Cerebellar cortex (tissue), 1 donor: ENCODE measurements around the gene SLAMF6.
"Not testable (repeated sequence)": the region's sequence is repeated elsewhere in the genome, so short reads cannot be mapped to it uniquely, and the experiment has no call there.

Source experiments
- DNase-seq: peaks from one replicate; pipeline ENCODE4 v3.0.0-alpha.2; 2015; ENCODE audit warnings: low spot score

SLAMF6 gene

DNA sequence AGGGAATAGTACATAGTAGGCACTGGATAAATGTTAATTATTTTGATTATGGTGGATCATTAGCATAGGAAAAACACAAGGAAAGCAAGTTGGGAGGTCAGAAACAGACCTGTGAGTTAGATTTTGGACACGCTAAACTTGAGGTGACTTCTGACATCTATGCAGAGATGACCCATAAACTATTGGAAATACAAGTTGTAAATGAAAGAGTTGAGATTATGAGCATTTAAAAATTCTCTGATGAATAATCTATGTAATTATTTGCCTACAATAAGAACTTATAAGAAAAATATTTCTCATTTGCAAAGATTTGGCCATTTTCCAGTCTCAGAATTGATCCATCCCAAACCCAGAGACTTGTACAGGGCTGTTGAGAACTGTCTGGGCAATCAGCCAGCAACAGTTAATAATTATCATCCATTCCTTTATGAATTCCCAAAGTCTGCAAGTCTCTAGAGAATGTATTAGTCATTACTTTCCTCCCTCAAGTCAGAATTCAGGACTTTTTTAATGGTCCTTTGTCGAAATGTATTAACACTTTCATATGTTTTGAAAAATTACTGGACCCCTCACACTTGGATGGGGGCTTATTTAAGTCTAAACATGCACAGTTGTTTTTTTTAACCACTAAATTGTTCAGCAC, 19.4 kb upstream of the SLAMF6 start:
- DNase-seq: no peak

DNA sequence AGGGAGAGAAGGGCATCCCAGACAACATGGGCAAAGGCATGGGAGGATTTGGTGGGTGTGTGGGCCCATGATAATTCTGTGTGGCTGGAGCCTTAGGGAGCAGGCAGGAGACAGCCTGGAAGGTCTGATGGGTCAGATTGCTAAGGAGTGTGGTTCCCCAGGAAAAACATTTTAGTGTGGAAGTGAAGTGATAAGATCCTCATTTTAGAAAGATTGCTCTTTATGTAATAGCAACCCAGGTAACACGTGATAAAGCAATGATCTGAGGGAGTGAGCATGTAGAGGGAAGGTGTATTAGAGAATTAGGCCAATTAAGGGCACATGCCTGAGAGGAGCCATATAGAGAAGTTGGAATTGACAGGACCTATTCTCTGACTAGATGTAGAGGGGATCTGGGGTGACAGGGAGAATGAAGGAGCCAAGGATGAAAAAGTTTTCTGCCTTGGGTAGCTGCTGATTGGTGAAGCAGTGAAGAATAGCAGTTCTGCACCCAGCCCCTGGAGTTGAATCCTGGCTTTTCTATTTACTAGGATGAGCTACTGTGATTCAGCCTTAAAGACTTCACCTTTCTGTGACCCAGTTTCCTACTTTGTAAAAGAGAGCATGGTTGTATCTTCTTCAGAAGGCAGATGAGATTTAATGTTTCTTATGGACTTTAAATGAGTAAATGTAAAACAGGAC, 18.7 kb upstream of the SLAMF6 start:
- DNase-seq: no peak

DNA sequence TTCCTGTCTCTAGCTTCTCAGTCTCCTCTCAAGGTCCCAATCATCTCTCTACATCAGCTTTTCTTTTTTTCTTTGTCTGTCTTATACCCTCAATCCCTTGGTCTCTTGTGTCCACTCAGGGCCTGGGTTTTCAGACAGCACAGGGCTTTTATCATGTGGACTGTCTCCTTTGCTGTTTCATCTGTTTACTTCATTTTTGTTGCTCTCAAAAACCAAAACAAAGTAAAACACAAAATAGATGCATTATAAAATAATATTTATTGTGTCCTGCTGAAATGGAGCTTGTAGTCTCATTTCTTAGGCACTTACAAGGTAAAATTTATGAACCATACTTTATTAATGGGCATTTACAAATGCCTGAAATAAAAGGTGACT, 17.8 kb upstream of the SLAMF6 start:
- no peak for DNase-seq

DNA sequence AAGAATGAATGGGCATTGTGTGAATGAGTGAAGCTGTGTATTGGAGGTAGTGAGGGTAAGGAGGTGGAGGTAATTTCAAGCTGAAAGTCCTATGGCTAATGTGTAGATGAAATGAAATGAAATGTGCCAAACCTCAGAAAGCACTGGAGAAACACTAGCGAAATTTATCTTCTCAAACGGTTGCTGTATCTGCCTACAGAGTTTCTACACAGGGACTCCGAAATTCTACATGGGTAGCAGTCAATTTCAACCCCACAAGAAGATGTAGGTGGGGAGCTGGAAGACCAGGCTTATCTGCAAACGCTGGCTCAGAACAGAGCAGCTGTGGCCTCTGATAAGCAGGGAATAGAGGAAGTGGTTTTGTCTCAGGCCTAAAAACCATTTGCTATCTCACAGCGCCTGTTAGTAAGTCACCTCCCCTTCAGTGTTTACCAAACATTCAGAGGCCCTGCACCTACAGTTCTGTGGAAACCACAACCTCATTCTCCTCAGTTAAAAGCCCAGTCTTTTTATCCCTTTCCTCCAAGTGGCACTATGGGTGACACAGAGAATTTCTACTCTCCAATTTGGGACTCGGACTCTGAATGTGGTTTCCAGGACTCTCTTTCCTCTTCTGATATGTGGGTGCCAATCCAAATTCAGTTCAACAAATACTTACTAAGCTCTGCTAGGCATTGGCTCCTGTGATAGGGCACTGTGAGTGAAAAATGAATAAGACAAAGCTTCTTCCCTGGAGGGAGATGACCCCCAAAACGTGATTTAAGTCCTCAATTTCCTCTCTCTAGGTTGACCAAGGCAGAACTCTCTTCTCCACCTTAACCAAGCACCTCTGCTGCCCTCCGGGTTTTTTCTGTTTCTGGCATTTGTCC, 17.2 kb upstream of the SLAMF6 start:
- DNase-seq: no peak

DNA sequence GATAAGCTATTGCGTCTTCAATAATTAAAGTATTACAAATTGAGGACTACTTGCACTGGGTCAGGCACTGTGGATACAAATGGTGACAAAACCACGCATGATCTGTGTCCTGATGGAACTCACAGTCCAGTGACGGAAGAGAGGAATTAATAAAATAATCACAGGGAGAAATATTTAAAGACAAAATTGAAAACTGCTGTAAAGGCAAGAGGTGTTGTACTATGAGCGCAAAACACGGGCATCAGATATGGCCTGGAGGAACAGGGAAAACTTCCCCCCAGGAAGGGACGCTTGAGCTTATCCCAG, 16.6 kb upstream of the SLAMF6 start:
- DNase-seq: no peak

DNA sequence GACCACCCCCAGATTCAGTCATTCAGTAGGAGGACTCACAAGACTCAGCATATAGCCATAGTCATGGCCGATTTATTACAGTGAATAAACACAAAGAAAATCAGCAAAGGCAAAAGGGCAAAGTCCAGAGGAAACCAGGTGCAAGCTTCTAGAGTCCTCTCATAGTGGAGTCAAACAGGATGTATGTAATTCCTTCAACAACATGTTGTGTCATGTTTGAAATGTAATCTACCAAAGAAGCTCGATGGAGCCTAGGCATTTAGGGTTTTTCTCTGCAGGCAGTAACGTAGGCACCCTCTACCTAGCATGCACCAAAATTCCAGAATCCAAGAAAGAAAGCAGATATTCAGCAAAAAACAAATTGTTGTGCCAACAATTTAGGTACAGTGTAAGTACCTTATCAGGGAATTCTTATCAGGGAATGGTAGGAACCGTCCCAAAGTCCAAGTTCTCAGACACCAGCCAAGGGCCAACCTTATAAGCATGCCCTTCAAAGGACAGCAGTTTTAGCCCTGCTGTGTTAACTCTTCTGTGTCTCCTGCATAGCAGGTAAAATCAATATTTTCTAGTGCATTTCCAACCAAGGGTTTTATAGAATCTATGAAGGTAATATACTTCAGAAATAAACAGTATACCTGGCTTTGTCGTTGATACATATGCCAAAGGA, 16.1 kb upstream of the SLAMF6 start:
- no peak for DNase-seq

DNA sequence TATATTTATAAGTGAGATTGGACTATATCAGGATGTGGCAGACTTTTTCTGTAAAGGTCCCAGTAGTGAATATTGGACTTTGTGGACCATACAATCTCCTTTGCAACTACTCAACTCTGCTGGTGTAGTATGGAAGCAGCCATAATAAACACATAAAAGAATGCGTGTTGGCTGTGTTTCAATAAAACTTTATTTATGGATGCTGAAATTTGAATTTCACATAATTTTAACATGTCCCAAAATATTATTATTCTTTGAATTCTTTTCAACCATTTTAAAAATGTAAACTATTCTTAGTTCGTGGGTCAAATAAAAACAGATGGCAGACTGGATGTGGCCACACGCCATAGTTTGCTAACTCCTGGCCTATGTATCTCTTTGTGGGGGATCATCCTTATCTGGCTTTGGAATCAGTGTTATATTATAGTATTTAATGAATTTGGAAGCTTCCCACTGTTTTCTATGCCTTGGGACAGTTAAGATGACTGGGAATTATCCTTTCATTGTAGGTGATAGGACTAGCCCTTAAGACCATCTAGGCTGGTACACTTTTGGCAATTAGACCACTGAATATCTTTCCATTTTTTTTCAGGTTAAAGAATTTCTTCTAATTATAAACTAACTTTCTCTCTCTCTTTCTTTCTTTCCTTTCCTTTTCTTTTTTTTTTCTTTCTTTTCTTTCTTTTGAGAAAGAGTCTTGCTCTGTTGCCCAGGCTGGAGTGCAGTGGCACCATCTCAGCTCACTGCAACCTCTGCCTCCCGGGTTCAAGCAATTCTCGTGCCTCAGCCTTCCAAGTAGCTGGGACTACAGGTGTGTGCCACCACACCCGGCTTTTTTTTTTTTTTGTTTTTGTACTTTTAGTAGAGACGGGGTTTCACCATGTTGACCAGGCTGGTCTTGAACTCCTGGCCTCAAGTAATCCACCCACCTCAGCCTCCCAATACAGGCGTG, 14.9 kb upstream of the SLAMF6 start:
- no peak for DNase-seq

- DNase-seq: no peak
These were observed 12.0 kb upstream of the SLAMF6 start for GRCh38 chr1:160534823-160535605.

DNA sequence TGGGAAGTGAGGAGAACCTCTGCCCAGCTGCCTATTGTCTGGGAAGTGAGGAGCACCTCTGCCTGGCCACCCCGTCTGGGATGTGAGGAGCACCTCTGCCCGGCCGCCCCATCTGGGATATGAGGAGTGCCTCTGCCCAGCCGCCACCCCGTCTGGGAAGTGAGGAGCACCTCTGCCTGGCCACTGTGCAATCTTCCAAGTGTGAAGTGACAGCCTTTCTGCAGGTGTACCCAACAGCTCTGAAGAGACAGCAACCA, 9.4 kb upstream of the SLAMF6 start:
- not testable (repeated sequence) for DNase-seq

- not testable (repeated sequence) for DNase-seq
These were observed 8.9 kb upstream of the SLAMF6 start for GRCh38 chr1:160531809-160532556.

DNA sequence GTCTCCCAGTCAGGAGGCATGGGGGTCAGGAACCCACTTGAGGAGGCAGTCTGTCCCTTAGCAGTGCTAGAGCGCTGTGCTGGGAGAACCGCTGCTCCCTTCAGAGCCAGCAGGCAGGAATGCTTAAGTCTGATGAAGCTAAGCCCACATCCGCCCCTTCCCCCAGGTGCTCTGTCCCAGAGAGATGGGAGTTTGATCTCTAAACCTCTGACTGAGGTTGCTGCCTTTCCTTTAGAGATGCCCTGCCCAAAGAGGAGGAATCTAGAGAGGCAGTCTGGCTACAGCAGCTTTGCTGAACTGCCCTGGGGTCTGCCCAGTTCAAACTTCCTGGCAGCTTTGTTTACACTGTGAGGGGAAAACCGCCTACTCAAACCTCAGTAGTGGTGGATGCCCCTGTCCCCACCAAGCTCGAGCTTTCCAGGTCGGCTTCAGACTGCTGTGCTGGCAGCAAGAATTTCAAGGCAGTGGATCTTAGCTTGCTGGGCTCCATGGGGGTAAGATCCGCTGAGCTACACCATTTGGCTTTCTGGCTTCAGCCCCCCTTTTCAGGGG, 6.4 kb upstream of the SLAMF6 start:
- not testable (repeated sequence) for DNase-seq

GRCh38 chr1:160523789-160524188, 734 bp upstream of the SLAMF6 start:
- not testable (repeated sequence) for DNase-seq

GRCh38 chr1:160522136-160522535, 919 bp downstream of the SLAMF6 start:
- DNase-seq: no peak

DNA sequence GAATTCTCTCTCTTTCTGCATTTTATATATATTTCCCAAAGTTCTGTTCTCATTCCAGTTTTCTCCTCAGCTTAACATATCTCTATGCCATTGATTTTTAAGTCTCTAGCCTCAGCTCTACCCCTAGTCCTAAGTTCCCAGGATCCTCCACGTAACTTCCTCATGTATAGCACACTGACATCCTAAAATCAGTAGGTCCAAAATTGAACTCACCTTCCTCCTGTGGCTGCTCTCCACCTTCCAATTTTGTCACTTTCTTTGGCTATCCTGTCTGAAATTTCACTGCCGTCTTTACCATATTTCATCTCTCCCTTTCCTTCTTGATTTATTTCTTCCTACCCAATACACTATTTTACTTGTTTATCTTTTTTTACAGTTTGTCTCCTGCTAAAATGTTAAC, 1.5 kb downstream of the SLAMF6 start:
- no peak for DNase-seq

- DNase-seq: no peak
These were observed 2.1 kb downstream of the SLAMF6 start for GRCh38 chr1:160520999-160521398.

GRCh38 chr1:160520582-160520981, 2.5 kb downstream of the SLAMF6 start:
- DNase-seq: no peak

DNA sequence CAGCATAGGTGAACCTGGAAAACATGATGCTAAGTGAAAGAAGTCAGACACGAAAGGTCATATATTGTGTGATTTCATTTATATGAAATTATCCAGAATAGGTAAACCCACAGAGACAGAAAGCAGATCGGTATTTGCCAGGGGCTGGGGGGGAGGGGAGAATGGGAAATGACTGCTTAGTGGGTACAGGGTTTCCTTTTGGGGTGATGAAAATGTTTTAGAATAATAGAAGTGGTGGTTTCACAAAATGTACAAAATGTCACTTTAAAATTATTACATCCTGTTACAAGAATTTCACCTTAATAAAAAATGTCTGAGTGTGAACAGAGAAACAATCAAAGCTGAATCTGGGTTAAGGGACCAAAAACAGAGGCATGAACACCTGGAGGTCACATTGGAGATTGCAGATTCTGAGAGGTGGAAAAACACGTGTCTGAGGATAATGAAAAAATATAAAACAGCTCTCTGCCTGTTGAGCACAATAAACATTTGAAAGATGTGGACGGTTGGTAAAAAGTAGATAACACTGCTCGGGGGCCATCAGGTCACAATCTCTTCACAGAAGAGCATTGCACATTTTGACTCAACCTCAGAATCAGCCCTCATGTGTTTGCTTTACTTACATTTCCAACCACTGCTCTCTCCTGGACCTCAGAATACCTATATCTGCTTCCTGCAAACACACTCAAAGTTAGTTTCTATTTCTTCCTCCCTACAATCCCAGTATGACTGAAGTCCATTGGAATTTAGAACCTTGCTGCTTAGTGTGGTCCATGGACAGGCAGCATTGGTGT, 3.2 kb downstream of the SLAMF6 start:
- no peak for DNase-seq

DNA sequence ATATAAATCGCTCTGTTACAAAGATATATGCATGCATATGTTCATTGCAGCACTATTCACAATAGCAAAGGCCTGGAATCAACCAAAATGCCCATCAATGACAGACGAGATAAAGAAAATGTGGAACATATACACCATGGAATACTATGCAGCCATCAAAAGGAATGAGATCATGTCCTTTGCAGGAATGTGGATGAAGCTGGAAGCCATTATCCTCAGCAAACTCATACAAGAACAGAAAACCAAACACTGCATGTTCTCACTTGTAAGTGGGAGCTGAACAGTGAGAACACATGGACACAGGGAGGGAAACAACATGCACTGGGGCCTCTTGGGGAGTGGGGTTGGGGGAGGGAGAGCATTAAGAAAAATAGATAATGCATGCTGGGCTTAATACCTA, 5.5 kb downstream of the SLAMF6 start:
- not testable (repeated sequence) for DNase-seq

DNA sequence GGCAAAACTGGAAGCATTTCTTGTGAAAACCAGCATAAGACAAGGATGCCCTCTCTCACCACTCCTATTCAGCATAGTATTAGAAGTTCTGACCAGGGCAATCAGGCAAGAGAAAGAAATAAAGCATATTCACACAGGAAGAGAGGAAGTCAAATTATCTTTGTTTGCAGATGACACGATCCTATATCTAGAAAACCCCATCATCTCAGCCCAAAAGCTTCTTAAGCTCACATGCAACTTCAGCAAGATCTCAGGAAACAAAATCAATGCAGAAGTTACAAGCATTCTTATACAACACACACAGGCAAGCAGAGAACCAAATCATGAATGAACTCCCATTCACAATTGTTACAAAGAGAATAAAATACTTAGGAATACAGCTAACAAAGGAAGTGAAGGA, 7.1 kb downstream of the SLAMF6 start:
- not testable (repeated sequence) for DNase-seq
